Choroid plexus epithelial cell (primary cell): Measurements from ENCODE around the gene TRAIP.

Source experiments
- DNase-seq: peaks from one replicate; pipeline ENCODE4 v3.0.0-alpha.2; 2010; ENCODE audit warnings: low read depth
- H3K4me3 ChIP-seq: 2 replicates; pipeline ENCODE4 v1.5.1; 2011; ENCODE audit warnings: low read depth, mild to moderate bottlenecking, control low read depth, low read length, moderate library complexity
- CTCF ChIP-seq: conservative IDR thresholded peaks from 2 replicates; pipeline ENCODE4 v1.5.1; 2011; ENCODE audit warnings: low read depth, mild to moderate bottlenecking, control low read depth, inconsistent platforms, low read length, moderate library complexity

The TRAIP gene

DNA sequence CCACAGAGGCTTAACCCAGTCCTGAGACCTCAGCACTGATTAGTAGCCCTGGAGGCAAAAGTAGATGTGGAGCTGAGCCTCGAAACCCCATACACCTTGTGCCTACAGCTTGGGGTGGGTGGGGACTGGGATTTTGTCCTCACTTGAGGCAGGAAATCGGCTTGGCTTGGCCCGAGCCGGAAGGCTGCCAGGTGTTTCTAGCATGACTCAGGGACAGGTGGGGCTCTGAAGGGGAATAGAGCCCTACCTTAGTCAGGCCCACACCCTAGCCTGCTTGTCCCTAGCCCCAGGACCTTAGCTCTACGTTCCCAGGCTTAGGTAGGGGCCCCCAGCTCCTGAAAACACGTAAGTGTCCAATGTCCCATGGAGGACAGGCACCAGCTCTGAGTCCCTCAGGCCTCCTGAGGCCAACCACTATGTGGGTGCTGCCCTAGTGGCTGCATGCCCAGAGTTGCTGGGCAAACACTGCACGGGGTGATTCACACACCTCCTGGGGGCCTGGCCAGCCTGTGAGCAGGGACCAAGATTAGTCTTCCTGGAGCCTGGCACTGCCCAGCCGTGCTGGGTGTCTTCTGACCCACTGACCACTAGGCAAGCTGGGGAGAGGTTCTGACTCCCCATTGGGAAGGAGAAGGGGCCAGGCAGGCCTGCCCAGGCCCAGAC lies 44.3 kb upstream of the TRAIP start:
- DNase-seq, result no peak
- H3K4me3 ChIP-seq, result no peak overlapping the region

GRCh38 chr3:49899815-49900214 lies 43.5 kb upstream of the TRAIP start:
- DNase-seq, result peak; percentile 43
- TF ChIP-seq CTCF, result peak; percentile 63
- no peak overlapping the region for H3K4me3 ChIP-seq

More for the DNA sequence above, 44.3 kb upstream of the TRAIP start:
- TF ChIP-seq CTCF, result no peak

DNA sequence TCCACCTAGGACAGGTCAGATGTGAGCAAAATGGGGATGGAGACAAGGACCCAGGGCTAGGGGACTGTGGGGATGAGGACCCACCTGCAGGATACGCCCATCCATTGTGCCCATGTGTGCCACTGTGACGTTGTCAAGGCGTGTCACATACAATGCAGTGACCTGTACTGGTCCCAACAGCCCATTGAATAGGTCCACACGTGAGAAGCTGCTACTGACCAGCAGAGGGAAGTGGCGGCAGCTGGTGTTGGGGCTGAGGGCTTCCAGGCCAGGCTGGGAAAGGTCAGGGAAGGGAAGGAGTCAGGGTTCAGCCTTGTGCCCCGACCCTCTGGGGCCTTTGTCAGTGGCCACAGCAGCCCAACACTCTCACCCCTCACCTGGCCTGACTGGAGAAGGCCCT lies 42.6 kb upstream of the TRAIP start:
- TF ChIP-seq CTCF, result no peak
- H3K4me3 ChIP-seq, result no peak overlapping the region

GRCh38 chr3:49896345-49896744 lies 40.0 kb upstream of the TRAIP start:
- H3K4me3 ChIP-seq, result no peak overlapping the region
- TF ChIP-seq CTCF, result no peak
- no peak for DNase-seq

More for the DNA sequence above, 42.6 kb upstream of the TRAIP start:
- DNase-seq, result no peak

- no peak overlapping the region for H3K4me3 ChIP-seq
- TF ChIP-seq CTCF, result no peak
- no peak for DNase-seq
Measured at GRCh38 chr3:49895791-49896190, 39.4 kb upstream of the TRAIP start.

GRCh38 chr3:49889296-49889695 lies 32.9 kb upstream of the TRAIP start:
- TF ChIP-seq CTCF, result no peak
- DNase-seq, result no peak
- no peak overlapping the region for H3K4me3 ChIP-seq

DNA sequence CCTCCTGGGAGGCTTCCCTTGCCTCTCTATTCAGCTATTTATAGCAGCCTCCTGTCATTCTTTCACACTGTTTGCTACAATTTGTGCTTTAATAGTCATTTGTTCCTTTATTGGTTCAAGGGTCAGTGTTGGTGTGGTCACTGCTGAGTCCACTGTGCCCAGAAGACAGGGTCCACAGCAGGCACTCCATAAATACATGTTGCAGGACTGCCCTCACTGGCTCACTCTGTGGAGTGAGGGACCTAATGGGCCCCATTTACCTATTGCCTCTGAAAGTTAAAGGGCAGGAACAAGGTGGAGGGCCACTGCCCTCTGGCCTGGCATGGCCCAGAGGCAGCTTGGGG lies 30.5 kb upstream of the TRAIP start:
- no peak for TF ChIP-seq CTCF
- DNase-seq, result no peak
- no peak overlapping the region for H3K4me3 ChIP-seq
